ENCODE data around the gene CTSC.

GRCh38 chr11:88318017-88318416 is 19.5 kb downstream of the CTSC start:
- no peak for TF ChIP-seq CTCF (IDR thresholded peaks at IDR 0.05)
- TF ChIP-seq POLR2AphosphoS5 (IDR thresholded peaks at IDR 0.05; ENCODE audit: low read depth, low read length), result no peak
